C4-2B (cell line): ENCODE data around the gene HAGHL.

Experiments
- CTCF ChIP-seq: fragments of 450-650 bp; conservative IDR thresholded peaks from 2 replicates; pipeline ENCODE4 v1.5.1; 2017; ENCODE audit warnings: mild to moderate bottlenecking
- ZFX ChIP-seq: fragments of 450-650 bp; IDR thresholded peaks from 2 replicates; pipeline ENCODE4 v1.6.1; 2017

- TF ChIP-seq CTCF (no peak), ZFX (peak; percentile 65)
Observed at GRCh38 chr16:680625-680945, 46.3 kb upstream of the HAGHL start.
